Dendritic cell treated with granulocyte-macrophage colony-stimulating factor and Interleukin-4, amounts not matched to agents 40 ng/mL and 50 ng/mL, for 4 days (primary cell): ENCODE data around the gene SH3BP2.

Source experiments
- H3K27ac Mint-ChIP-seq: one replicate; pipeline ENCODE4 v1.8.0; 2022; ENCODE audit warnings: mild to moderate bottlenecking, mixed read lengths
- H3K27me3 Mint-ChIP-seq: one replicate; pipeline ENCODE4 v1.8.0; 2022; ENCODE audit warnings: mild to moderate bottlenecking, mixed read lengths
- H3K36me3 Mint-ChIP-seq: one replicate; pipeline ENCODE4 v1.8.0; 2022; ENCODE audit warnings: low read depth, mixed read lengths
- H3K4me1 Mint-ChIP-seq: one replicate; pipeline ENCODE4 v1.8.0; 2022; ENCODE audit warnings: low read depth, mixed read lengths
- H3K4me3 Mint-ChIP-seq: one replicate; pipeline ENCODE4 v1.8.0; 2022; ENCODE audit warnings: mild to moderate bottlenecking, moderate library complexity, mixed read lengths
- H3K9me3 Mint-ChIP-seq: one replicate; pipeline ENCODE4 v1.8.0; 2022; ENCODE audit warnings: mixed read lengths
- intact Hi-C: fragments of 100-400 bp; cut with micrococcal nuclease; formaldehyde crosslinking; loops from one replicate; pipeline ENCODE4 v1.15.0; 2022

The SH3BP2 gene, protein sequence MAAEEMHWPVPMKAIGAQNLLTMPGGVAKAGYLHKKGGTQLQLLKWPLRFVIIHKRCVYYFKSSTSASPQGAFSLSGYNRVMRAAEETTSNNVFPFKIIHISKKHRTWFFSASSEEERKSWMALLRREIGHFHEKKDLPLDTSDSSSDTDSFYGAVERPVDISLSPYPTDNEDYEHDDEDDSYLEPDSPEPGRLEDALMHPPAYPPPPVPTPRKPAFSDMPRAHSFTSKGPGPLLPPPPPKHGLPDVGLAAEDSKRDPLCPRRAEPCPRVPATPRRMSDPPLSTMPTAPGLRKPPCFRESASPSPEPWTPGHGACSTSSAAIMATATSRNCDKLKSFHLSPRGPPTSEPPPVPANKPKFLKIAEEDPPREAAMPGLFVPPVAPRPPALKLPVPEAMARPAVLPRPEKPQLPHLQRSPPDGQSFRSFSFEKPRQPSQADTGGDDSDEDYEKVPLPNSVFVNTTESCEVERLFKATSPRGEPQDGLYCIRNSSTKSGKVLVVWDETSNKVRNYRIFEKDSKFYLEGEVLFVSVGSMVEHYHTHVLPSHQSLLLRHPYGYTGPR

DNA sequence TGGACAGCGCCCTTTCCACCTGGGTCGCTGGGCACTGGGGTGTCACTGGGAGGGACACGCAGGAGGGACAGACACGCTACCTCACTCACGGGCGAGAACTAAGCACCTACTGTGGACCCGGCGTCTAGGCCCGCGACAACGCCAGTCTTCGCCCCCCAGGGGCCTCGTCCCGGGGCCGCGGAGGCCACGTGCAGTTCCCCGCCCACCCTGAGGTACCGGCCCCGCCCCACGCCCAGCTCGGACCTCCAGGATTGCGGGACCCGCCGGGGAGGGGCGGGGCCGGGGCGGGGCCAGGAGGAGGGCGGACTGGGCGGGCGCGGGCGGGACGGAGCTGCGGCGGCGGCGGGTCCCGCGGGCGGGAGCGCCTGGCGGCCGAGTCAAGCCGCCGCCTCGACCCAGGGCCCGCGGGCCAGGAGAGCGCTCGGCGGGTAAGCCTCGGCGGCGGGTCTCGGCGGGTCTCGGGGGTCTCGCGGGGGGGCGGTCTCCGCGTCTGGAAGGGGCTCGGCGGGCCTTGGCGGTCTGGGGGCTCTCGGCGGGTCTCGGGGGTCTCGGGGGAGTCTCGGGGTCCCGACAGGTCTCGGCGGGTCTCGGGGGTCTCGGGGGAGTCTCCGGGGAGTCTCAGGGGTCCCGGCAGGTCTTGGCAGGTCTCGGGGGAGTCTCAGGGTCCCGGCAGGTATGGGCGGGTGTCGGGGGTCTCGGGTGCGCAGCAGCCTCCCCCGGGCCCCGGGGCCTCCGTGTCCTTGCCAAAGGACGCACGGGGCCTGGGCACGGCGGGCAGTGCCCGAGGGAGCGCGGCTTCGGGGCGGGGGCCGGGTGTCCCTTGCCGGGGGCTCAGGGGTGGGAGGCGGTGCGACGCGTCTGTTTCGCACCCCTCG is at the start of gene SH3BP2:
TSS of gene SH3BP2 (plus strand) at position 375 of the 875 bp plus-strand sequence. CDS start 27,533 bp downstream, outside the sequence.
- Mint-ChIP-seq H3K27ac (peak within 1 kb of the TSS; percentile 94), H3K36me3 (peaks cover 48% of the 10 kb centered on the region), H3K27me3 (no peaks in the 10 kb centered on the region), H3K4me3 (peak within 1 kb of the TSS; percentile 88), H3K4me1 (peaks cover 88% of the 10 kb centered on the region), H3K9me3 (no peaks in the 10 kb centered on the region)
- intact Hi-C loops, result loop anchor here (1.0 kb wide), 1 partner anchor 8 kb away; no protein-coding TSS in a partner anchor

DNA sequence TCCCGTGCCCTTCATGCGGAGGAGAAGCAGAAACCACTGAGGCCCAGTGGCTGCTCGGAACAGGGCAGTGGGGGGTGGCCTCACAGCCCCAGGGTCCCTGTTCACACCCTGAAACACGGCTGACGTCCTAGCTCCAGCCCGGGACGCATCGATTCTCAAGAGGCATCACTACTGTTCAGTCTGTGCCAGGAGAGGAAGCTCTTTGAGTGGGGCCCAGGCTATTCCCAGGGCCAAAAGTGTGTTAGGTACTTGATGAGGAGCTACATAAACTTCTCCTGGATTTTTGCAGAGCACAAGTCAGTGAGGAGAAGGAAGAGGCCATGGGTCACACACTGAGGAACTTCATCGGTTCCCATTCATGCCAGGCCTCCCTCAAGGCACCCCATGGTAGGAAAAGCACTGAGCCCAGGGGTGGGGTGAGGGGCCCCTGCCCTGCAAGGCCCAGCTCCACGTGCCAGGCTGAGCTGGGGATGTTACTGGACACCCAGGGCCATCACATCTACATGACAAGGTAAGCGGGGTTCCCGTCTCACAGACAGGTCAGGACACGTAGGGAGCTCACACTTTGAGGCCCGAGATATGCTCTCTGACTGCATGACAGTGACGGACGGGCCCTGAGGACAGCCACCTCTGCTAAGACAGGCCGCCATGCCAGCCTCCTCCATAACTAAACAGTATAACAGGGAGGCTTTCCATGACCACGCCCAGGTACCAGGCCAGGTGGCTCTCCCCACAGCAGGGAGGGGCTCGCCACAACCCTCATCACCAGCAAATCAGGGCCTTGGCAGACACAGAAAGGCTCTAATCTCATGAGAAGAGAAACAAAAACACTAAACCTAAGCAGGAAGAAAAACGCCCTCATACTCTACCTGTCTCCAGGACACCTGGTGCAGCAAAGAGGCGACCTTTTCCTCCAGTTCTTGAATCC is 49.1 kb upstream of the SH3BP2 start:
- Mint-ChIP-seq H3K4me3 (no peak overlapping the region), H3K9me3 (no peaks in the 10 kb centered on the region), H3K27me3 (no peaks in the 10 kb centered on the region), H3K36me3 (peaks cover 85% of the 10 kb centered on the region), H3K27ac (peak overlapping the region; percentile 95), H3K4me1 (peaks cover 66% of the 10 kb centered on the region)
- intact Hi-C loops, result no loop called here

DNA sequence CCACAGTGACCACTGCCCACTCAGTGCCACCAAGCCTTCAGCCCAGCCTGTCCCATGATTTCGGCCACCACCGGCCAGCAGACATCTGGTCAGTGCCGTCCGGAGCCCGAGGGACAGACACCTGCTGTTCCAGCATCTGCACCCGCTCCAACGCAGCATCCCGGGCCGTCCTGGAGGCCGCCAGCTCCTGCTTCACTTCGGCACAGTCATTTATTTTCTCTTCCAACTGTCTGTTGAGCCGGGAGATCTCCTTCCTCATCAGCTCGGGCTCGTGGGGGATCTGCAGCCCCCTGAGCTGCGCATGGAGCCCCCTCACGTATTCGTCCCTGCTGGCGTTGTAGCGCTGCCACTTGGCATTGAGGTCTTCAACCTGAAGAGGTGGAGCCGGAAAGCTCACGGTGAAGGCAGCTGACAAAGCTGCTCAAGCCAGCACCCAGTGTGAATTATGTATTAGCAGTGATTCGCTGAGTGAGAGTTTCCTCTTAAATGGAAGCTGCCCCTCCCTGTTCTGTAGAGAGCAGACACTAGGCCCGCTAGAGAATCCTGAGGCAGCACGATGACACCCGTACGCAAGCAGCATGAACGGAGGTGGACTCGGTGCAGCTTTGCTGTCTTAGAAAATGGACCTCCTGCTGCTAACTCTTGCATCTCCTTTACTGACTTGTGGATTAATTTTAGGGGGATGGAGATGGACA is 48.2 kb upstream of the SH3BP2 start:
- Mint-ChIP-seq H3K27me3 (no peaks in the 10 kb centered on the region), H3K4me1 (peaks cover 65% of the 10 kb centered on the region), H3K4me3 (peak overlapping the region; percentile 44), H3K36me3 (peaks cover 82% of the 10 kb centered on the region), H3K27ac (peak overlapping the region; percentile 95), H3K9me3 (no peaks in the 10 kb centered on the region)
- intact Hi-C loops, result no loop called here

DNA sequence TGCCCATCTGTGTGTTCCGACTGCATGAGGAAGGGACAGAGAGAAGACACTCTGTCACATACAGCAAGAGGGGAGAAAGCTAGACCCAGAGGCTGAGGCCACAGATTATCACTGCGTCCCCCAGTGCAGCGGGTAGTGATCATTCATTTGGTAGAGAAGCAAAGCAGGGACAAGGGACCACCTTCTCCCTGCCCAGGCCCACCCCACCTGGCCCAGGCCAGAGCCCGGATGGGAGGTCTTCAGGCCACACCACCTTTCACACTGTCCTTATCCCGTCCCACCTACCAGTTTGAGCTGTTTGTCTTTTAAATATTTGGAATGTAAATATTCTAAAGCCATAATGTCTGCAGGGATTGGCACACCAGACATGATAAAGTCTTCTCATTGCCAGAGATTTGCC is 47.4 kb upstream of the SH3BP2 start:
- Mint-ChIP-seq H3K9me3 (no peaks in the 10 kb centered on the region), H3K4me3 (peak overlapping the region; percentile 20), H3K27ac (peak overlapping the region; percentile 95), H3K4me1 (peaks cover 61% of the 10 kb centered on the region), H3K27me3 (no peaks in the 10 kb centered on the region), H3K36me3 (peaks cover 84% of the 10 kb centered on the region)
- intact Hi-C loops, result no loop called here

DNA sequence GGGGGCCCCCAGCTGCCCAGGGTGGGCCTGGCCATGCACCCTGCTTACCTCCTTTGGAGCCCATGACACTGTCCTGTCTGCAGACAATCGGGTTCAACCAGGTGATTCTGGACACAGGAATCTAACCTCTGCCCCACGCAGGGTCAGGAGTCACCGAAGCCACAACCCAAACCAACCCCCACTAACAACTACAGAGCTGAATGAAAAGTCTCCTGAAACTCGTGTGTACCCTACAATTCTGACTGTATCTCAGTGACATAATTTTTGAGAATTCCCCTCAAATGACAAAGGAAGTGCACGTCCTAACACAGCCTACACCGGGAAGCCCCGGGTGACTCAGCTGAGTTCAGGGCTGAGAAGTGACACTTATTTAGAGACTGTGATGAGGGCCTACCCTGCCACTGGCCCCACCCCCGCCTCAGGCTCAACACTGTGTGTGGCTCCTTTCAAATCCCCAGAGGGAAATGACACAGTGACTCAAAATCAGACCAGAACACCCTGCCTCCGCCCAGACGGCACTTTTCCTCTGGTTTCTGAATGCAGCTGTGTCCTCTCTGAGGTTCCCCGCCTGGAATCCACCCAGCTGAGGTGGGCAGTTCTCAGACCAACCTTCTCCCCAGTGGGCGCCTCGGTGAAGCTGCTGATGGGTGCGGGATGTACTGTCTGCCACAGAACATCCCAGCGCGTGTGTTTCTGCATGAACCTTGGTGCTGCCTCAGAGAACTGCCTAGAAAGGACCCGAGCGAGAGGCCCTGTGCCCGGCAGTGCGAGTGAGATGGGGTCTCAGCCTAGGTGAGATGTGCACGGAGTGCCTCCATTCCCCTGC is 46.7 kb upstream of the SH3BP2 start:
- H3K27ac Mint-ChIP-seq, result peak overlapping the region; percentile 95
- H3K4me1 Mint-ChIP-seq, result peaks cover 66% of the 10 kb centered on the region
- no peaks in the 10 kb centered on the region for H3K9me3 Mint-ChIP-seq
- peaks cover 79% of the 10 kb centered on the region for H3K36me3 Mint-ChIP-seq
- intact Hi-C loops, result loop anchor here (1.0 kb wide), 1 partner anchor 10 kb away; the partner anchor contains the start of gene TNIP2
- H3K27me3 Mint-ChIP-seq, result no peaks in the 10 kb centered on the region
- H3K4me3 Mint-ChIP-seq, result peak overlapping the region; percentile 42

DNA sequence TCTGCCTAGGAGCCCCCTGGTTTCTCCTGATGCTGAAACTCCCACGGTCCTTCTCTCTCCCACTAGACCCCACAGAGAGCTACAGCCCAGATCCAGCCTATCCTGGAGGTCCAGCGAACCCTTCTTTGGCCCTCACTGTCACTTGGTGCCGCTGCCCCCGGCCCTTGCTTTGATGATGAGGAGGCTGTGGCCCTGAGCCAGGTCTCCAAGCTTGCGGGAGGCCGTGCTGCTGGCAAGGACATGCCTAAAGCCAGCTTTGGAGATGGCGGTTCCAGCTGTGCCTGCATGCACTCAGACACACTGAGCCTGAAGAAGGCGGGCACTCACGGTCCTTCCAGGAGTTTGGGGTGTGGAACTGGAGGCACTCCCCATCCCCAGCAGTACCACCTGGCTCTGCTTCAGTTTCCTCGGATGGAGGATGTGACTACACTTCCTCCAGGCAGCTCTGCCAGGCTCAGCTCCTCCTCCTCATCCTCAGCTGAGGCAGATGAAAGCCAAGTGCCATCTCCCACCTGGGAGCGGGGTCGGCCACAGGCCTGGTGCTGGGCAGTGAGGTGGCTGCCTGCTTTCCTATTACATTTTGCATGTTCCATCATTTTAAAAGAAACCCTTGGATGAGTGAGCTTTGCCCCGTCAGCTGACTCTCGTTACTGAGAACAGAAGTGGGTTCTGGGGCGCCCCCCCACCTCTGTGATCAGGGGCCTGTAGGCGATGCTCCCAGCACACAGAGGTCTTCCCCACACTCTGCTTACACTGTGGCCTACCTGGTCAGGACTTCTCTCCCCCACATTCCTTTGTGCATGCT is 45.8 kb upstream of the SH3BP2 start:
- Mint-ChIP-seq H3K27me3 (no peaks in the 10 kb centered on the region), H3K4me3 (peak overlapping the region; percentile 53), H3K27ac (peak overlapping the region; percentile 95), H3K36me3 (peaks cover 76% of the 10 kb centered on the region), H3K9me3 (no peaks in the 10 kb centered on the region), H3K4me1 (peaks cover 75% of the 10 kb centered on the region)
- intact Hi-C loops, result loop anchor here (1.0 kb wide), 1 partner anchor 9 kb away; the partner anchor contains the start of gene TNIP2

DNA sequence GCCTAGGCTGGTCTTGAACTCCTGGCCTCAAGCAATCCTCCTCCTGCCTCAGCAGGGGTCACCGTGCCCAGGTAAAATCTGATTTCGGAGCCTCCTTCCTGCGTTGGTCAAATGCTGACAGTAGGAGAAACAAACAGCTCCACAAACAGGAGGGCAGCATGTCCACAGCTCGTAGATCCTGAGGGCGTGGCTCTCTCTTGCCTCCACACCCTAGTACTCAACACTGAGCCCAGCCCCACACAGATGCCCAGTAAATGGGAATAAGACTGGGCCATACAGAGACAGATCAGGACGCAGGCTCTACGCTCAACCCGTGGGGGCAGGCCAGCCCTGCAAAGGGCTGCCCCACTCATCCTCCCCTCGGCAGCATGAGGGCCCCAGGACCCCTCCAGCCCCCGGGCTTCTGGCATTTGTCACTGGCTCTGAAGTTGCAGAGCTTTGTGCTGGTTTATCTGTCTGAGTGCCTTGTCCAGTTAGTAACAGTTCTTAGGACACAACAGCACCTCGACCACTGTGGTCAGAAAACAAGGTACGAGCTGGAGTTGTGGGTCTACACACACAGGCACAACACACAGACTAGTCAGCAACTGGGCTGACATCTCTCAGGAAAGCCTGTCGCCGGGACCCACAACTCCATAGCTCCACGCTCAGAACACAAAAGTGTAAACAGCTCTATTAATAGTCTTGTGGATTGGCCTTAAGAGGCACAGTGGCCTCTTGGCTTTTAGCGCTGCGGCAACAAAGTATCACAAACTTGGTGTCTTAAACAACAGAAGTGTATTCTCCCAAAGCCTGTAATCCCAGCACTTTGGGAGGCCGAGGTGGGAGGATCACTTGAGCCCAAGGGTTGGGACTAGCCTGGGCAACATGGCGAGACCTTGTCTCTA is 41.9 kb upstream of the SH3BP2 start:
- intact Hi-C loops, result no loop called here
- peaks cover 68% of the 10 kb centered on the region for H3K4me1 Mint-ChIP-seq
- H3K9me3 Mint-ChIP-seq, result no peaks in the 10 kb centered on the region
- no peak overlapping the region for H3K4me3 Mint-ChIP-seq
- peaks cover 54% of the 10 kb centered on the region for H3K36me3 Mint-ChIP-seq
- no peaks in the 10 kb centered on the region for H3K27me3 Mint-ChIP-seq
- H3K27ac Mint-ChIP-seq, result peak overlapping the region; percentile 62

DNA sequence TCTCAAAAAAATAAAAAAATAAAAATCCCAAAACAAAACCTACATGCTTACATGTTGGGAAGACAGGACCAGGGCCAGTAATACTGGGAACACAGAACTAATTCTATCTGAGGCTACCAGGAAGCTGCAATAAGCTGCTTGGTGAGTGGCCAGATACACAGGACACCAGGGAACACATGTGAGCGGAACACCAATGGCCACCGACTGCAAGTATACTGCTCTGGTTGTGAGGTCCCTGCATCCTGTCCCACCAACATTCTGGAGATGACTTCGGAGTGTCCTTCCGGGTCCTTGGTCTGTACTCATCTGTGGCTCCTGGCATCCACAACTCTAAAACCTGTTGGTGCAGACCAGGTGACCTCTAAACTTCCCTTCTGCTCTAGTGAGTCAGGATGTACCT is 39.4 kb upstream of the SH3BP2 start:
- Mint-ChIP-seq H3K4me1 (peaks cover 61% of the 10 kb centered on the region), H3K27ac (no peak overlapping the region), H3K4me3 (no peak overlapping the region), H3K27me3 (no peaks in the 10 kb centered on the region), H3K36me3 (peaks cover 30% of the 10 kb centered on the region), H3K9me3 (no peaks in the 10 kb centered on the region)
- intact Hi-C loops, result no loop called here

DNA sequence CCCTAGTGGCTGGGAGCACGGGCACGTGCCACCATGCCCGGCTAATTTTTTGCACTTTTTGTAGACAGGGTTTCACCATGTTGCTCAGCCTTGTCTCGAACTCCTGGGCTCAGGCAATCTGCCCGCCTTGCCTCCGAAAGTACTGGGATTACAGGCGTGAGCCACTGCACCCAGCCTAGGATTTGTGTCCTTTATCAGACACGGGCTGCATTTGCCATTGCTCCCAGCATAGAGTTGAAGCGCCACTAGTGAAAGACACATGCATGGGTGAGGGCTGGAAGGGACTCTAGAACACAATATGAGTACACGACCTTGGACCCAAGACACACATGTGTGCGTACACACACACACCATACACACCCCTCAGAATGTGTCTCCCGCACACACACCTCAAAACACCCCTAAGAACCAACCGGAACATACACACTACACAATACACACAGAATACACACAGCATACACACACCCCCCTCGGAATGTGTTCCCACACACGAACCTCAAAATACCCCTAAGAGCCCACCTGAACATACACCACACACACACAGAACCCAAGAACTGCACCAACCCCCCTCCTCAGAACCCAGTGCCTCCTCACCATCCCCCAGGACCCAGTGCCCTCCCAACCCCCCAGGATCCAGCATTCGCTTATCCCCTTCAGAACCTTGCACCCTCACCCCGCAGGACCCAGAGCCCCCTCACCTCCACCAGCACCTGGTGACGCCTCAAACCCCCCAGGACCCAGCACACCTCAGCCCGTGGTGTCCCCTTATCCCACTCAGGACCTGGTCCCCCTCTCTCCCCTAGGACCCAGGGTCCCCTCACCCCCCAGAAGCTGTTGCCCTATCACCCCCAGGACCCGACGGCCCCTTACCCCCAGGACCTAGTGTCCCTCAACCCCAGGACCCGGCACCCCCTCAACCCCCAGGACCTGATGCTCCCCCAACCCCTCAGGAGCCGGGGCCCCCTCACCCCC is 37.8 kb upstream of the SH3BP2 start:
- intact Hi-C loops, result loop anchor here (5.0 kb wide), 1 partner anchor 177 kb away; no protein-coding TSS in a partner anchor
- H3K4me1 Mint-ChIP-seq, result peaks cover 64% of the 10 kb centered on the region
- no peaks in the 10 kb centered on the region for H3K9me3 Mint-ChIP-seq
- peak overlapping the region; percentile 68 for H3K4me3 Mint-ChIP-seq
- peaks cover 29% of the 10 kb centered on the region for H3K36me3 Mint-ChIP-seq
- H3K27me3 Mint-ChIP-seq, result peaks cover 1% of the 10 kb centered on the region
- H3K27ac Mint-ChIP-seq, result peak overlapping the region; percentile 92
